Astrocyte (in vitro differentiated cells and primary cell): ENCODE data around the gene TUBG2. TPM values are rescaled to one million over a fixed set of nuclear protein-coding genes. Genes with fewer than 3 reads are reported as not detected.
"Not testable (repeated sequence)": the region's sequence is repeated elsewhere in the genome, so short reads cannot be mapped to it uniquely, and the experiment has no call there.

Source experiments
- DNase-seq: peaks from one replicate; pipeline ENCODE4 v3.0.0-alpha.2; 2010; ENCODE audit warnings: low read depth
- FAIRE-seq: peaks from 2 replicates; lab custom pipeline; 2011; peaks lifted over from hg19 to GRCh38; lab: Jason Lieb, UNC
- H2AFZ ChIP-seq: 2 replicates; pipeline ENCODE4 v1.6.0; 2012; ENCODE audit warnings: low read depth, low read length, inconsistent platforms
- H3K27ac ChIP-seq: 2 replicates; pipeline ENCODE4 v1.5.1; 2011; ENCODE audit warnings: low read depth, low read length, inconsistent platforms
- H3K27me3 ChIP-seq: 2 replicates; pipeline ENCODE4 v1.6.0; 2011; ENCODE audit warnings: low read length, inconsistent platforms; ENCODE audit not compliant: insufficient read depth
- H3K36me3 ChIP-seq: 2 replicates; pipeline ENCODE4 v1.5.1; 2011; ENCODE audit warnings: low read length, inconsistent platforms; ENCODE audit not compliant: insufficient read depth
- H3K4me1 ChIP-seq: 2 replicates; pipeline ENCODE4 v1.5.1; 2011; ENCODE audit warnings: low read length, inconsistent platforms; ENCODE audit not compliant: insufficient read depth
- H3K4me2 ChIP-seq: 2 replicates; pipeline ENCODE4 v1.6.0; 2012; ENCODE audit warnings: low read length, inconsistent platforms
- H3K4me3 ChIP-seq: 2 replicates; pipeline ENCODE4 v1.5.1; 2011; ENCODE audit warnings: low read depth, mild to moderate bottlenecking, low read length, inconsistent platforms; ENCODE audit not compliant: insufficient read depth
- H3K79me2 ChIP-seq: 2 replicates; pipeline ENCODE4 v1.6.0; 2012; ENCODE audit warnings: mild to moderate bottlenecking, low read length, inconsistent platforms; ENCODE audit not compliant: insufficient read depth
- H3K9ac ChIP-seq: 2 replicates; pipeline ENCODE4 v1.6.0; 2012; ENCODE audit warnings: mild to moderate bottlenecking, low read length, inconsistent platforms
- H3K9me3 ChIP-seq: 2 replicates; pipeline ENCODE4 v1.5.1; 2012; ENCODE audit warnings: low read depth, mild to moderate bottlenecking, low read length, inconsistent platforms; ENCODE audit not compliant: insufficient read depth
- H4K20me1 ChIP-seq: 2 replicates; pipeline ENCODE4 v1.6.0; 2012; ENCODE audit warnings: low read length, inconsistent platforms; ENCODE audit not compliant: insufficient read depth
- H3K27ac Mint-ChIP-seq: one replicate; pipeline ENCODE4 v1.8.0; 2021; ENCODE audit warnings: mild to moderate bottlenecking, mixed read lengths; ENCODE audit not compliant: unreplicated experiment
- H3K27me3 Mint-ChIP-seq: one replicate; pipeline ENCODE4 v1.8.0; 2021; ENCODE audit warnings: low read depth, mixed read lengths; ENCODE audit not compliant: unreplicated experiment
- H3K36me3 Mint-ChIP-seq: one replicate; pipeline ENCODE4 v1.8.0; 2021; ENCODE audit warnings: low read depth, mixed read lengths; ENCODE audit not compliant: unreplicated experiment
- H3K4me1 Mint-ChIP-seq: one replicate; pipeline ENCODE4 v1.8.0; 2021; ENCODE audit warnings: low read depth, mixed read lengths; ENCODE audit not compliant: unreplicated experiment
- H3K4me3 Mint-ChIP-seq: one replicate; pipeline ENCODE4 v1.8.0; 2021; ENCODE audit warnings: mild to moderate bottlenecking, moderate library complexity, mixed read lengths; ENCODE audit not compliant: unreplicated experiment
- H3K9me3 Mint-ChIP-seq: one replicate; pipeline ENCODE4 v1.8.0; 2021; ENCODE audit warnings: mild to moderate bottlenecking, mixed read lengths; ENCODE audit not compliant: unreplicated experiment
- CTCF ChIP-seq: IDR thresholded peaks from 2 replicates; pipeline ENCODE4 v1.5.1; 2011; ENCODE audit warnings: low read depth, mild to moderate bottlenecking, inconsistent platforms, low read length, moderate library complexity; ENCODE audit not compliant: insufficient read depth
- EZH2 ChIP-seq: IDR thresholded peaks from 2 replicates; pipeline ENCODE4 v1.6.1; 2012; ENCODE audit warnings: mild to moderate bottlenecking, low read length, inconsistent platforms; ENCODE audit not compliant: insufficient read depth
- total RNA-seq: library from RNA; stranded (reverse); gene quantifications from 2 replicates; pipeline ENCODE4 v1.2.1, GENCODE V29; 2021

Gene TUBG2
- total RNA-seq, 1 donor from 2014 or later: 14.4 TPM

GRCh38 chr17:42613699-42614295 lies 45.3 kb upstream of the TUBG2 start:
- Histone ChIP-seq H3K4me3 (no peak overlapping the region), H2AFZ (no peak overlapping the region), H3K9me3 (no peaks in the 10 kb centered on the region), H3K27me3 (no peaks in the 10 kb centered on the region), H3K36me3 (peaks cover 20% of the 10 kb centered on the region), H4K20me1 (peaks cover under 1% of the 10 kb centered on the region), H3K4me2 (no peak overlapping the region), H3K79me2 (peaks cover 11% of the 10 kb centered on the region), H3K27ac (no peak overlapping the region), H3K9ac (no peak overlapping the region), H3K4me1 (peaks cover 5% of the 10 kb centered on the region)
- Mint-ChIP-seq H3K4me3 (no peak overlapping the region), H3K9me3 (no peaks in the 10 kb centered on the region), H3K36me3 (peaks cover 22% of the 10 kb centered on the region), H3K27me3 (no peaks in the 10 kb centered on the region), H3K27ac (no peak overlapping the region), H3K4me1 (no peaks in the 10 kb centered on the region)
- TF ChIP-seq EZH2 (no peak), CTCF (no peak)
- no peak for DNase-seq
- FAIRE-seq: no peak

- DNase-seq: no peak
- no peaks in the 10 kb centered on the region for H3K9me3 ChIP-seq
- no peak overlapping the region for H3K4me2 ChIP-seq
- Mint-ChIP-seq H3K27me3 (peaks cover 7% of the 10 kb centered on the region), H3K27ac (no peak overlapping the region), H3K4me3 (no peak overlapping the region), H3K4me1 (no peaks in the 10 kb centered on the region), H3K9me3 (no peaks in the 10 kb centered on the region), H3K36me3 (peaks cover 18% of the 10 kb centered on the region)
- no peak for TF ChIP-seq CTCF
- no peak for TF ChIP-seq EZH2
- H3K9ac ChIP-seq: no peak overlapping the region
- H3K27me3 ChIP-seq: no peaks in the 10 kb centered on the region
- no peak overlapping the region for H2AFZ ChIP-seq
- no peak for FAIRE-seq
- no peaks in the 10 kb centered on the region for H3K79me2 ChIP-seq
- peaks cover 14% of the 10 kb centered on the region for H3K36me3 ChIP-seq
- no peak overlapping the region for H3K4me3 ChIP-seq
- no peak overlapping the region for H3K27ac ChIP-seq
- H3K4me1 ChIP-seq: no peaks in the 10 kb centered on the region
- H4K20me1 ChIP-seq: no peaks in the 10 kb centered on the region
Measured at GRCh38 chr17:42617956-42618431, 41.1 kb upstream of the TUBG2 start.

- Histone ChIP-seq H3K27me3 (no peaks in the 10 kb centered on the region), H3K4me1 (no peaks in the 10 kb centered on the region), H3K9ac (no peak overlapping the region), H3K79me2 (no peaks in the 10 kb centered on the region), H3K27ac (no peak overlapping the region), H3K4me3 (no peak overlapping the region), H2AFZ (no peak overlapping the region), H3K4me2 (no peak overlapping the region), H4K20me1 (no peaks in the 10 kb centered on the region), H3K36me3 (peaks cover 14% of the 10 kb centered on the region), H3K9me3 (no peaks in the 10 kb centered on the region)
- Mint-ChIP-seq H3K36me3 (peaks cover 16% of the 10 kb centered on the region), H3K27me3 (peaks cover 7% of the 10 kb centered on the region), H3K9me3 (no peaks in the 10 kb centered on the region), H3K4me3 (no peak overlapping the region), H3K27ac (no peak overlapping the region), H3K4me1 (no peaks in the 10 kb centered on the region)
- TF ChIP-seq EZH2: no peak
- no peak for TF ChIP-seq CTCF
- no peak for FAIRE-seq
- no peak for DNase-seq
Measured at GRCh38 chr17:42618442-42619150, 40.5 kb upstream of the TUBG2 start.

GRCh38 chr17:42621987-42622386 lies 37.1 kb upstream of the TUBG2 start:
- not testable (repeated sequence) for H3K4me1 ChIP-seq, FAIRE-seq, DNase-seq, H3K4me2 ChIP-seq, H3K9me3 Mint-ChIP-seq, H3K9me3 ChIP-seq, H3K27ac ChIP-seq, H3K36me3 ChIP-seq, H2AFZ ChIP-seq, H3K79me2 ChIP-seq, H3K4me3 Mint-ChIP-seq, H3K27me3 Mint-ChIP-seq, H3K9ac ChIP-seq, H3K27me3 ChIP-seq, H4K20me1 ChIP-seq, H3K36me3 Mint-ChIP-seq, H3K27ac Mint-ChIP-seq, H3K4me1 Mint-ChIP-seq, H3K4me3 ChIP-seq
